LNCAP (cell line): Measurements from ENCODE around the gene DTNBP1.

Experiments
- CTCF ChIP-seq: fragments of 450-650 bp; IDR thresholded peaks from 2 replicates; pipeline ENCODE4 v1.5.1; 2017; ENCODE audit warnings: mild to moderate bottlenecking

Gene DTNBP1

GRCh38 chr6:15490242-15491100, 172.4 kb downstream of the DTNBP1 start:
- TF ChIP-seq CTCF: no peak

- TF ChIP-seq CTCF: no peak
Measured at GRCh38 chr6:15489261-15489962, 173.4 kb downstream of the DTNBP1 start.

- no peak for TF ChIP-seq CTCF
Measured at GRCh38 chr6:15487262-15487661, 175.6 kb downstream of the DTNBP1 start.

- no peak for TF ChIP-seq CTCF
Measured at GRCh38 chr6:15485936-15486335, 176.9 kb downstream of the DTNBP1 start.

GRCh38 chr6:15484821-15485220, 178.0 kb downstream of the DTNBP1 start:
- TF ChIP-seq CTCF: no peak

- TF ChIP-seq CTCF: no peak
Measured at GRCh38 chr6:15484140-15484539, 178.7 kb downstream of the DTNBP1 start.

GRCh38 chr6:15483060-15483459, 179.8 kb downstream of the DTNBP1 start:
- TF ChIP-seq CTCF: no peak
